ENCODE data around the gene ZNF749. TPM values are rescaled to one million over a fixed set of nuclear protein-coding genes. Genes with fewer than 3 reads are reported as not detected.

ZNF749 gene
- 7.5 and 16.3 TPM in 2 replicates for total RNA-seq

DNA sequence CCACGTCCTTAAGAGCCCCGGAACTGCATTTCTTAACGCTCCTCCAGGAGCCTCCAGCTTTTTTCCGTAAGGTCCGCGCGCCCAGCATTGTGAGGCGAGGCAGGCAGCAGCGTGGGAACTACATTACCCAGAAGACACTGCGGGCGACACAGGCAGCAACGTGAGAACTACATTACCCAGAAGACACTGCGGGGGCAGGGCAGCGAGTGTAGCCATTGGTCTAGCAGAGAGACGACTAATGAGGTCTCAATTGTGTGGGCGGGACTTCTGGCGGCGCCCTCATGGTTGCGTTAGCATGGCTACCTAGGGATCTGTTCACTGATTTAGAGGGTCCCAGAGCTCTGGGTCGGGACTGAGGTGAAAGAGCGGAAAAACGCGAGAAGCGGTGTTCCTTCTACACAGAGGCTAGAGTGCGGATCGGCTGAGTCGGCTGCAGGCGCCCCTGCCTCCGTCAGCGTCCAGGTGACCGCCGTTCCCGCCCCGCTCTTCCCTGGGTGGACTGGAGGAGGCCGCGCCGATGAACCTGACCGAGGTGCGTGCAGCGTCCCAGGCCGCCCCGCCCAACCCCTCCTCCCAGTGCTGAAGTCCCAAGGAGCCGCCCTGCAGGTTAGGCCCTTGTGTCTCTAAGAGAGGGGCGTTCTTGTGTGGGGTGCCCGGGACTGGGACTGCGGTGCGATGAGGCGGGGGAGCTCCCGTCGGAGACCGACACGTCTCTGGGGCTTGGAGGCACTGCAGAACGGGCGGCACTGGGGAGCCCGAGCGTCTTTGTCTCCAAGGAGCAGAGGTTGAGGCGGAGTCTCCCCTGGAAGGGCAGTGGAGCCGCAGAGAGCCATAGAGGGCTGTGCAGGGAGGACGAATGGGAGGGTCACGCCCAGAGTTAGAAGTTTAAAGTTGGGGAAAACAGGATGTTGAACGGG, at the start of gene ZNF749:
ZNF749 (plus strand) TSS at position 264 of the 917 bp plus-strand sequence; CDS start at position 518, 254 bp downstream.

DNA sequence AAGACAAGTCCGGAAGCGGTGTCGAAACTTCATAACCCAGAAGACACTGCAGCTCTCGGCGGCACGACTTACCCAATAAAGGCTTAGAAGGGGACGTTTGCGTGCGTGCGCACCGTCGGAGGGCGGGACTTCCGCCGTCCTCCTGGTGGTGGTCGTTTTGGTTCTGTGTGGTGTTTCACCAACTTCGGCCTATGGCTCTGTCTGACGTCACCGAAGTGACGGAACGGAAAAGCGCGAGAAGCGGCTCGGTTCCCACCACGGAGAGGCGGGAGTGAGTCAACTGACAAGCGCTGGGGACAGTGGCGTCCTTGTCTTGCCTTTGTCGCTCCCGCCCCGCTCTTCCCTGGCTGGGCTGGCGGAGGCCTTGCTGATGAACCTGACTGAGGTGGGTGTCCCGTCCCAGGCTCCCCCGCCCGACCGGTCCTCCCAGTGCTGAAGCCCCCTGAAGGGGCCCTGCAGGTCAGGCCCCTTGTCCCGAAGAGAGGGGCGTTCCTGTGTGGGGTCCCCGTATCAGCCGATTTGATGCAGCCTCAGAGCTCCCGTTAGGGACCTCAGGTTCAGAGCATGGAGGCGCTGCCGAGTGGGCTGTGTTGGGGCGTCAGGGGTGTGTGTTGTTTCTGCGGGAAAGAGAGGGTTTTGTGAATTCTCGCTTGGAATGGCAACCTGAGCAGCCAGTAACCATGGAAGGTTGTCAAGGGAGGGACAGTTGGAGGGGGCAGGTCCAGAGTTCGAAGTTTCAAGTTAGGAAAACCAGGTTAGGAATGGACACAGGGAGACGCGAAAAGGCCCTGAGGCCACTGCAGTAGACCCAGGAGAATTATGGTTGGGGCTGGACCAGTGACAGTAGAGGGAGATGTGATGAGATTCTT, 45.2 kb upstream of the ZNF749 start, which contains the start of gene ZNF548:
ZNF548 (plus strand) TSS at position 125 of the 869 bp plus-strand sequence; CDS start at position 371, 246 bp downstream.

DNA sequence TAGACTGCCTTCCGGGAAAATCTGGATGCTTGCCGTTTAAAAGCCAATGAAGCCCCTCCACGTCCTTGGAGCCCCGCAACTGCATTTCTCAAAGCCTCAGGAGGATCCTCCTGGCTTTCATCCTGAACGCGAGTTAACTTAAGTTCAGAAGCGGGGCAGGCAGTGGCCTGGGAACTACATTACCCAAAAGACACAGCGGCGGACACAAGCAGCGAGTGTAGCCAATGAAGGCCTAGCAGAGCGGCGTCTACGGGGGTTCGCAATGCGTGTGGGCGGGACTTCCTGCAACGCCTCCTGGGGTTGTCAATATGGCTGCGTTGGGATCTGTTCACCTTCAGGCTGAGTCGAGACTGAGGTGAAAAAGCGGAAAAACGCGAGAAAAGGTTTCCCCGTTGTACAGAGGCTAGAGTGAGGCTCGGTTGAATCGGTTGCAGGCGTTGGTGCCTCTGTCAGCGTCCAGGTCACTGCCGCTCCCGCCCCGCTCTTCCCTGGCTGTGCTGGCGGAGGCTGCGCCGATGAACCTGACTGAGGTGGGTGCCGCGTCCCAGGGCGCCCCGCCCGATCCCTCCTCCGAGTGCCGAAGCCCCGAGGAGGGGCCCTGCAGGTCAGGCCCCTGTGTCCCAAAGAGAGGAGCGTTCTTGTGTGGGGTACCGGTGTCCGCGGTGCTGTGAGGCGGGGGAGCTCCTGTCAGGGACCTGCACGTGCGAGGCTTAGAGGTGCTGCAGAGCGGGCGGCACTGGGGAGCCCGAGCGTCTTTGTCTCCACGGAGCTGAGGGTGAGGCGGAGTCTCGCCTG, 24.1 kb upstream of the ZNF749 start, which contains the start of gene ZNF17:
ZNF17 (plus strand) TSS at position 285 of the 795 bp plus-strand sequence. CDS start 2,455 bp downstream, outside the sequence.

DNA sequence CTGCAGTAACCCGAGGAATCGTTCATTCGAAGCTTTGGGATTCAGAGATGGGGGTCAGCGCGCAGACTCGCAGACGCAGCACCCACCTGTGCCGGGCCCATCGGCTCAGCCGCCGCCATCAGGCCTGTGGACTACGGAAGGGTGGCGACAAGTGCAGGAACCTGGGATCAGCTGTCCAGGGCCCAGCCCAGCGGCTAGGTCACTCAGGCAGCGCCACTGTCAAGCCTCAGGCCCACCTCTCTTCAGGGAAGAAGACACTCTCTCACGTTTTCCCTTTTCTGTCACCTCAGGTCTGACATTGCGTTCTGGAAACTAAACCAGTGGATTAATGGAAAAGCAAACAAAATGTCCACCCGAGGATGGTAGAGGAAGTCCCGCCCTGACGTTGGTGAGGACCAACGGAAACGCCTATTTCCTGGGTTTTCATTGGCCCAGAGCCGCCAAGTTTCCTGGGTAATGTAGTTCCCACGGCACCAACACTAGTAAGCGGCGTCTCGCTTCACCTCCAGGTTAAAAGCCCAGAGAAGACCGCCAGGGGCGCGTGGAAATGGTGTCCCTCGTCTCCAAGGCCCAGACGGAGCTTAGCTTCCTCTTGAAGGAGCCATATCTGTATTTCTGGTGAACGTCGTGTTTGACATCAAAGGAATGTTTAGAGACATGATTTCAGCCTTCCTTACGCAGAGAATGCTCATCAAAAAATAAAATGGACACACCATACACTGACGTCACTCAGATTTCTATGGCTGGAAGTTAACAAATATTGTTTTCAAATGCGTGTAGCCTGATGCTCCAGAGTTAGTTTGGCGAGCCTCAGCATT, 42.3 kb downstream of the ZNF749 start, which contains the start of gene ZNF772:
ZNF772 (minus strand) TSS at position 376 of the 818 bp plus-strand sequence; CDS start at position 119, 257 bp downstream.

DNA sequence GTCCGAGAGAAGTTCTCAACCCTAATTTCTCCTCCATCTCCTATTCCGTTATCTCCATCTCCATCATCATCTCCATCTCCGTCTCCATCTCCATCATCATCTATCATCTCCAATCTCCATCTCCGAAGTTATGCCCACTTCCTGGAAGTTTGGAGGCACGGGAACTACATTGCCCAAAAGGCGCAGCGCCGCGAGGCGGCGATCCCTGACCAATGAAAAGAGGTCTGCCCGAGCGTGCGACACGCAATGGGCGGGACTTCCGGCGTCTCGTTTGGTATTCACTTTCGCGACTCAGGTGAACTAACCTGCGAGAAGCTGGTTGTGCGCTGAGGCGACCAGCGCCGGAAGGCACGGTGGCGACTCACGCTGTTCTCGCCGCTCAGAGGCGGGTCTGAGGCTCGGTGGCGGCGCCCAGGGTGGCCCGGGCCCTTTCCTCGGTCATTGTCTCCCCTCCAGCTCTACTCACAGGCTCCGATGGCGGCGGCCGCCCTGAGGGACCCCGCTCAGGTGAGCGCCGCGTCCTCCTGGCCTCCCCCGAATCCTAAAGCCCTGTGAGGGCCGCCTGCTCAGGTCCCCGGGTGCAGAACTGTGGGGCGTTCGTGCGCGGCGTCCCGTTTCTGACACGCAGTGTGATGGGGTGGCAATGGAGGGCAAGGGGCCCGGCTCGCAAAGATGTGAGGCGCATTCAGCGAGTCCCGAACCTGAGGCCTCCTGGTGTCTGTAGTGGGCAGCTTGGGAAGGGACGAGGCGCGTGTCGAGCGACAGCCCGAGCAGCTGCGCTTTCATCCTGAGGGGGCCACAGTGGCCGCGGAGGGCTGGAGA, 52.6 kb downstream of the ZNF749 start, which contains the start of gene ZNF419:
ZNF419 (plus strand) TSS at position 274 of the 822 bp plus-strand sequence; CDS start at position 475, 201 bp downstream.

Other genes starting within 250 kb of the ZNF749 start
- gene ZNF264, start 243.8 kb upstream of the ZNF749 start, total RNA-seq = 14.3 and 21.6 TPM in 2 replicates
- 1.6 TPM in 1 of 2 replicates, not detected in the other for gene AURKC, start 204.3 kb upstream of the ZNF749 start, total RNA-seq
- 6.2 and 14.1 TPM in 2 replicates for gene ZNF805, start 194.7 kb upstream of the ZNF749 start, total RNA-seq
- 31.4 and 54.5 TPM in 2 replicates for gene ZNF460, start 154.8 kb upstream of the ZNF749 start, total RNA-seq
- gene ZNF543, start 114.9 kb upstream of the ZNF749 start, total RNA-seq = 3.3 and 6.3 TPM in 2 replicates
- gene ZNF304, start 84.1 kb upstream of the ZNF749 start, total RNA-seq = 3.6 and 5.5 TPM in 2 replicates
- gene TRAPPC2B, start 71.8 kb upstream of the ZNF749 start, total RNA-seq = 12.2 and 15.1 TPM in 2 replicates
- gene ZNF547, start 71.8 kb upstream of the ZNF749 start, total RNA-seq = 0.65 and 0.89 TPM in 2 replicates
- gene ZNF548, start 45.5 kb upstream of the ZNF749 start, total RNA-seq = 6.2 and 9.1 TPM in 2 replicates
- 4.1 TPM in 2 replicates for gene ZNF17, start 24.2 kb upstream of the ZNF749 start, total RNA-seq
- under 0.01 TPM in 1 of 2 replicates, not detected in the other for gene VN1R1, start 21.8 kb downstream of the ZNF749 start, total RNA-seq
- gene ZNF772, start 42.2 kb downstream of the ZNF749 start, total RNA-seq = 3.9 and 11.2 TPM in 2 replicates
- 3.7 and 9.6 TPM in 2 replicates for gene ZNF419, start 52.4 kb downstream of the ZNF749 start, total RNA-seq
- gene ZNF773, start 64.6 kb downstream of the ZNF749 start, total RNA-seq = 3.9 and 13.6 TPM in 2 replicates
- gene ZNF549, start 92.0 kb downstream of the ZNF749 start, total RNA-seq = 2.3 and 4.6 TPM in 2 replicates
- gene ZNF550, start 124.5 kb downstream of the ZNF749 start, total RNA-seq = 2.8 and 3.9 TPM in 2 replicates
- 2.6 and 4.2 TPM in 2 replicates for gene ZNF416, start 143.6 kb downstream of the ZNF749 start, total RNA-seq
- gene ZIK1, start 148.8 kb downstream of the ZNF749 start, total RNA-seq = 4.1 and 7.5 TPM in 2 replicates
- gene ZNF530, start 164.6 kb downstream of the ZNF749 start, total RNA-seq = 3.5 and 4.1 TPM in 2 replicates
- 9.6 and 17.4 TPM in 2 replicates for gene ZNF134, start 178.9 kb downstream of the ZNF749 start, total RNA-seq
- 4.2 and 7.5 TPM in 2 replicates for gene ZNF211, start 197.8 kb downstream of the ZNF749 start, total RNA-seq
- gene ZSCAN4, start 233.6 kb downstream of the ZNF749 start, total RNA-seq = not detected in 2 replicates
- 4.6 and 7.2 TPM in 2 replicates for gene ZNF551, start 246.7 kb downstream of the ZNF749 start, total RNA-seq